Upper lobe of left lung (tissue), 6 donors: ENCODE data around the gene CSGALNACT2. TPM values are rescaled to one million over a fixed set of nuclear protein-coding genes. Genes with fewer than 3 reads are reported as not detected.

ENCODE experiments used
- ATAC-seq, 2 donors: fragments of 200-7000 bp; cut with Tn5 transposase; one replicate each; pipeline ENCODE4 v1.9.1; 2022; ENCODE audit warnings: mild to moderate bottlenecking in 2 of 2, moderate library complexity in 2 of 2; ENCODE audit not compliant: low FRiP score in 2 of 2
- DNase-seq, 2 donors: peaks; one replicate each; pipeline ENCODE4 v3.0.0-alpha.2; 2019 to 2020
- H3K27ac ChIP-seq, 4 donors: fragments of 200-600 bp; sonication (generic); one replicate each; pipeline ENCODE4 v1.5.1; 2016 to 2019
- H3K27me3 ChIP-seq, 4 donors: fragments of 200-600 bp; sonication (generic); one replicate each; pipeline ENCODE4 v1.5.1; 2017 to 2019
- H3K36me3 ChIP-seq, 4 donors: fragments of 200-600 bp; sonication (generic); one replicate each; pipeline ENCODE4 v1.5.1; 2016 to 2019
- H3K4me1 ChIP-seq, 4 donors: fragments of 200-600 bp; sonication (generic); one replicate each; pipeline ENCODE4 v1.5.1; 2018 to 2019
- H3K4me3 ChIP-seq, 4 donors: fragments of 200-600 bp; sonication (generic); one replicate each; pipeline ENCODE4 v1.5.1; 2017 to 2019; ENCODE audit warnings: mild to moderate bottlenecking in 2 of 4, moderate library complexity in 1 of 4
- H3K9me3 ChIP-seq, 4 donors: fragments of 200-600 bp; sonication (generic); one replicate each; pipeline ENCODE4 v1.5.1; 2018 to 2019
- EP300 ChIP-seq, 4 donors: sonication (generic); formaldehyde crosslinking; IDR thresholded peaks; one replicate each; pipeline ENCODE4 v1.5.1; 2017; ENCODE audit warnings: antibody characterized with exemption in 4 of 4, control low read depth in 2 of 4
- POLR2A ChIP-seq, 4 donors: fragments of 450-650 bp; IDR thresholded peaks; one replicate each; pipeline ENCODE4 v1.5.1; 2016 to 2017; ENCODE audit warnings: antibody characterized with exemption in 4 of 4, mild to moderate bottlenecking in 2 of 4
- POLR2AphosphoS5 ChIP-seq, 2 donors: sonication (generic); formaldehyde crosslinking; IDR thresholded peaks; one replicate each; pipeline ENCODE4 v1.5.1; 2017; ENCODE audit warnings: antibody characterized with exemption in 2 of 2
- WGBS, 2 donors: methylation state at CpG; one replicate each; pipeline ENCODE4 v1.1.5; 2017 to 2018; 5-methylcytosine and 5-hydroxymethylcytosine counted together
- total RNA-seq, 6 donors: library from RNA; depleted of rRNA in 4 of 6; stranded (reverse); fragments of >200 nt in 4 of 6; gene quantifications; one replicate each; pipeline versions ENCODE4 v1.1.0 to v1.2.1, GENCODE V29; 2016 to 2021
- TF ChIP-seq, protein P1 (sequence below), 6 experiments: fragments of 450-650 bp in 4 of 6; fragments of 200-600 bp in 2 of 6; sonication (generic) in 2 of 6; IDR thresholded peaks; one replicate each; pipeline ENCODE4 v1.5.1; 2016 to 2019; ENCODE audit warnings: antibody characterized with exemption in 6 of 6
- donor health status: DM: no; HTN: no; CAD: no; lungs with moderate emphysema.
- donor health status: DM: no; HTN: yes; CAD: no; lungs with severe emphysema.

CSGALNACT2 gene
- total RNA-seq, 6 donors from 2014 or later = 30.5 to 47.1 (median 35.1) TPM

DNA sequence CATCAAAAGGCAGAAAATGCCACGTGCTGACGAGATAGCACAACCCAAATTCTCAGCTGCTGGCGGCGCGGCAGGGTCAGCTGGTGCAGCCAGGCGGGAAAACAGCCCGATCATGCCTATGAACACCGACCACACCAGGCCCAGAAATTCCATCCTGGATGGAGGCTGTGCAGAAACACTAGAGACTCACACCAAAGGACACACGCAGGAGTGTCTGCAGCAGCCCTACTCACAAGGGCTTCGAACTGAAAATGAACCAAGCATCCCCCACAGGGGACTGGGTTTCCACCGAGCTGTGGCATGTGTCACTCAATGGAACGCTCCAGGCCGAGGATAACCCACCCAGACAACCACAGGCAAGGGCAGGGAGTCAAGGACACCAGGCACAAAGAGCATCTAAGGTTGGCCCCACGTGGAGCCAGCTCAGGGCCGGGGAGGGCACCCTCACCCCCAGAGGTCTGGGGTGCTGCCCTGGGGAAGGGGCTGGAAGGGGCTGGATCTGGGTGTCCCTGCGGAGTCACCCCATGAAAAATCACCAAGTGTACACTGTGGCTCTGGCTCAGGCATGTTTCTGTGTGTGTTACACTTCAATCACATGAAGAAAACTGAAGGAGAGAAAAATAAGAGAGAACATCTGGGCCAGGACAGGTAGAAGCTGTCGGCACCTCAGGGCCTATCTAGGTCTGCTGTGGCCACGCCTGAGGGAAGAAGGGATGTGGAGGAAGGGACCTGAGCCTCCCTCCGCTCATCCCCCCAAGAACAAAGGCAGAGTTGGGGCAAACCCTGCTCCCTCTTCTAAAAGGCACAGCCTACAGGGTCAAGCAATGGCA lies 95.6 kb downstream of the CSGALNACT2 start:
- peaks cover 0 to 17% (median 9%) of the 10 kb centered on the region in 4 donors for H3K27me3 ChIP-seq
- no peaks in the 10 kb centered on the region for H3K9me3 ChIP-seq
- TF ChIP-seq EP300 (IDR thresholded peaks at IDR 0.05) = no peak
- TF ChIP-seq, protein P1, sequence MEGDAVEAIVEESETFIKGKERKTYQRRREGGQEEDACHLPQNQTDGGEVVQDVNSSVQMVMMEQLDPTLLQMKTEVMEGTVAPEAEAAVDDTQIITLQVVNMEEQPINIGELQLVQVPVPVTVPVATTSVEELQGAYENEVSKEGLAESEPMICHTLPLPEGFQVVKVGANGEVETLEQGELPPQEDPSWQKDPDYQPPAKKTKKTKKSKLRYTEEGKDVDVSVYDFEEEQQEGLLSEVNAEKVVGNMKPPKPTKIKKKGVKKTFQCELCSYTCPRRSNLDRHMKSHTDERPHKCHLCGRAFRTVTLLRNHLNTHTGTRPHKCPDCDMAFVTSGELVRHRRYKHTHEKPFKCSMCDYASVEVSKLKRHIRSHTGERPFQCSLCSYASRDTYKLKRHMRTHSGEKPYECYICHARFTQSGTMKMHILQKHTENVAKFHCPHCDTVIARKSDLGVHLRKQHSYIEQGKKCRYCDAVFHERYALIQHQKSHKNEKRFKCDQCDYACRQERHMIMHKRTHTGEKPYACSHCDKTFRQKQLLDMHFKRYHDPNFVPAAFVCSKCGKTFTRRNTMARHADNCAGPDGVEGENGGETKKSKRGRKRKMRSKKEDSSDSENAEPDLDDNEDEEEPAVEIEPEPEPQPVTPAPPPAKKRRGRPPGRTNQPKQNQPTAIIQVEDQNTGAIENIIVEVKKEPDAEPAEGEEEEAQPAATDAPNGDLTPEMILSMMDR (IDR thresholded peaks at IDR 0.05) = no peak
- no peak for TF ChIP-seq POLR2AphosphoS5 (IDR thresholded peaks at IDR 0.05)
- TF ChIP-seq POLR2A (IDR thresholded peaks at IDR 0.05) = no peak
- 86 to 91% methylated on average over 15 to 19 of the region's 19 CpGs for WGBS, 2 donors
- no peak overlapping the region for H3K27ac ChIP-seq
- H3K4me1 ChIP-seq = peaks cover 9 to 15% (median 10%) of the 10 kb centered on the region in 4 donors
- no peaks in the 10 kb centered on the region for H3K36me3 ChIP-seq
- ATAC-seq (no peak), DNase-seq (peak in 1 of 2 donors; percentile 11)
- H3K4me3 ChIP-seq = no peak overlapping the region

DNA sequence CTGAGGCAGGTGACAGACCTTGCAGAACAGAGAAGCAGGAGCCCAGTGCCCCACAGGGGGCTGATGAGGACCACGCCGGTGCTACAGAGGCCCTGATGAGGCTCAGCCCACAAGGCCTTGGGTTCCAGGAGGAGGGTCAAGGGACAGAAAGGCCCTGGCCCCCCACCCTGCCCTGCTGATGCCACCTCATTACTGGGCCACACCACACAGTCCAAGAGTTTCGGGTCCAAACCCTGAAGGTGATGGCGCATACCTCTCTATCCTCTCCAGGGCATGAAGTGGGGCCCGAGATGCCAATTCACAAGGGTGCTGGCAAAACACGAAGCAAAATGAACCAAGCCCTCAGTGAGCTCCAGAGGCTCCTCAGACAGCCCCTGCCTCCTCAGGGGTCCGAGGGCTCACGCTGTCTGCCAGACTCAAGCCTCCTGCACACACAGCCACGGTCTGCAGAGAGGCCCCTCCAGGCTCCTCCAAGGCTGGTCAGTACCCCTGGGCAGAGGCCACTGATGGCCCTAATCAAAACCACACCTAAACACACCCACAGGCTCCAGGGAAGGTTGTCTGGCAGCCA lies 96.3 kb downstream of the CSGALNACT2 start:
- H3K27ac ChIP-seq = no peak overlapping the region
- TF ChIP-seq, protein P1 (IDR thresholded peaks at IDR 0.05) = no peak
- no peak for TF ChIP-seq EP300 (IDR thresholded peaks at IDR 0.05)
- no peak for TF ChIP-seq POLR2A (IDR thresholded peaks at IDR 0.05)
- TF ChIP-seq POLR2AphosphoS5 (IDR thresholded peaks at IDR 0.05) = no peak
- no peak overlapping the region for H3K4me3 ChIP-seq
- DNase-seq = peak in 1 of 2 donors; percentile 16
- 89 to 92% methylated on average over 2 to 9 of the region's 9 CpGs for whole genome bisulfite sequencing, 2 donors
- no peak for ATAC-seq
- no peaks in the 10 kb centered on the region for H3K9me3 ChIP-seq
- peaks cover 0 to 10% (median 5%) of the 10 kb centered on the region in 4 donors for H3K27me3 ChIP-seq
- no peaks in the 10 kb centered on the region for H3K36me3 ChIP-seq
- peaks cover 2 to 8% (median 3%) of the 10 kb centered on the region in 4 donors for H3K4me1 ChIP-seq

Other genes starting within 250 kb of the CSGALNACT2 start
- gene RET, start 61.4 kb upstream of the CSGALNACT2 start, total RNA-seq = under 1 TPM in 5 of 6 donors, not detected in 1; 0.11 to 0.98 (median 0.30) TPM
- 1 to 10 TPM; 2.3 to 8.4 (median 4.9) TPM for gene RASGEF1A, start 128.6 kb downstream of the CSGALNACT2 start, total RNA-seq
- gene FXYD4, start 233.2 kb downstream of the CSGALNACT2 start, total RNA-seq = 1 to 10 TPM in 3 of 6 donors, not detected in 3; 2.5 to 4.0 (median 2.7) TPM